Osteoblast (primary cell): Measurements from ENCODE around the gene GATD1. TPM values are rescaled to one million over a fixed set of nuclear protein-coding genes. Genes with fewer than 3 reads are reported as not detected.

ENCODE experiments used
- DNase-seq: peaks from one replicate; pipeline ENCODE4 v3.0.0; 2011; ENCODE audit warnings: low spot score, mixed read lengths; ENCODE audit not compliant: insufficient read length; ENCODE audit errors: missing footprints
- H2AFZ ChIP-seq: 2 replicates; pipeline ENCODE4 v1.6.0; 2011; ENCODE audit warnings: mild to moderate bottlenecking, low read length
- H3K27ac ChIP-seq: 2 replicates; pipeline ENCODE4 v1.5.1; 2011; ENCODE audit warnings: mild to moderate bottlenecking, low read depth, low read length, moderate library complexity
- H3K27me3 ChIP-seq: 2 replicates; pipeline ENCODE4 v1.6.0; 2012; ENCODE audit warnings: mild to moderate bottlenecking, control low read depth, inconsistent platforms, low read length, moderate library complexity; ENCODE audit not compliant: insufficient read depth
- H3K36me3 ChIP-seq: 2 replicates; pipeline ENCODE4 v1.5.1; 2011; ENCODE audit warnings: mild to moderate bottlenecking, low read length, control low read depth, moderate library complexity; ENCODE audit not compliant: insufficient read depth
- H3K4me1 ChIP-seq: 2 replicates; pipeline ENCODE4 v1.5.1; 2011; ENCODE audit warnings: mild to moderate bottlenecking, low read length, control low read depth, moderate library complexity; ENCODE audit not compliant: insufficient read depth
- H3K4me2 ChIP-seq: 2 replicates; pipeline ENCODE4 v1.6.0; 2011; ENCODE audit warnings: mild to moderate bottlenecking, low read length; ENCODE audit not compliant: insufficient read depth
- H3K4me3 ChIP-seq: fragments of 200-600 bp; sonication (generic); 3 replicates; pipeline ENCODE4 v1.5.1; 2012; ENCODE audit warnings: mild to moderate bottlenecking, low read length, inconsistent platforms; ENCODE audit not compliant: insufficient read depth
- H3K79me2 ChIP-seq: 2 replicates; pipeline ENCODE4 v1.6.0; 2012; ENCODE audit warnings: mild to moderate bottlenecking, low read length, control low read depth, inconsistent platforms; ENCODE audit not compliant: insufficient read depth
- H3K9me3 ChIP-seq: 2 replicates; pipeline ENCODE4 v1.5.1; 2011; ENCODE audit warnings: low read depth, low read length, control low read depth
- H4K20me1 ChIP-seq: 2 replicates; pipeline ENCODE4 v1.6.0; 2012; ENCODE audit warnings: mild to moderate bottlenecking, low read length, control low read depth; ENCODE audit not compliant: insufficient read depth
- CTCF ChIP-seq: IDR thresholded peaks from 2 replicates; pipeline ENCODE4 v1.5.1; 2011; ENCODE audit warnings: mild to moderate bottlenecking, low read depth, low read length, moderate library complexity; ENCODE audit errors: extremely low read depth
- total RNA-seq: library from RNA; depleted of rRNA; stranded (reverse); fragments of >200 nt; gene quantifications from 2 replicates; pipeline ENCODE4 v1.2.3, GENCODE V29; 2012

Gene GATD1
- total RNA-seq, 1 donor, result 37.3 TPM

DNA sequence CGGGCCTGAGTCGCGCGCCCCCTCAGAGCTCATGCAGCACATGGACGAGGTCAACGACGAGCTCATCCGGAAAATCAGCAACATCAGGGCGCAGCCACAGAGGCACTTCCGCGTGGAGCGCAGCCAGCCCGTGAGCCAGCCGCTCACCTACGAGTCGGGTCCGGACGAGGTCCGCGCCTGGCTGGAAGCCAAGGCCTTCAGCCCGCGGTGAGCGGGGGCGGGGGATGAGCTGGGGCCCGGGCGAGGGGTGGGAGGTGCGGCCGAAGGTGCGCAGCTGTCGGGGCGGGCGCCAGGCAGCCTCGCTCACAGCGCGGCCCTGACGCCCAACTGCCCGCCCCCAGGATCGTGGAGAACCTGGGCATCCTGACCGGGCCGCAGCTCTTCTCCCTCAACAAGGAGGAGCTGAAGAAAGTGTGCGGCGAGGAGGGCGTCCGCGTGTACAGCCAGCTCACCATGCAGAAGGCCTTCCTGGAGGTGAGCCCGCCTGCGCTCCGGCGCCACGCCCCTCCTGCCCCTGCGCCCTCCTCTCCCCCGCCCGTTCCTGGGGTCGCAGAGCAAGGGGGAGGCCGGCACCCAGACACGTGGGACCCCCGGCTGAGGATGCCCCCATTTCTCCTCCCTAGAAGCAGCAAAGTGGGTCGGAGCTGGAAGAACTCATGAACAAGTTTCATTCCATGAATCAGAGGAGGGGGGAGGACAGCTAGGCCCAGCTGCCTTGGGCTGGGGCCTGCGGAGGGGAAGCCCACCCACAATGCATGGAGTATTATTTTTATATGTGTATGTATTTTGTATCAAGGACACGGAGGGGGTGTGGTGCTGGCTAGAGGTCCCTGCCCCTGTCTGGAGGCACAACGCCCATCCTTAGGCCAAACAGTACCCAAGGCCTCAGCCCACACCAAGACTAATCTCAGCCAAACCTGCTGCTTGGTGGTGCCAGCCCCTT, 50.7 kb downstream of the GATD1 start:
- H3K4me1 ChIP-seq, result peaks cover 18% of the 10 kb centered on the region
- H3K4me2 ChIP-seq, result no peak overlapping the region
- peak; percentile 94 for DNase-seq
- H3K36me3 ChIP-seq, result no peaks in the 10 kb centered on the region
- H3K79me2 ChIP-seq, result no peaks in the 10 kb centered on the region
- H4K20me1 ChIP-seq, result no peaks in the 10 kb centered on the region
- H2AFZ ChIP-seq, result no peak overlapping the region
- no peak overlapping the region for H3K27ac ChIP-seq
- H3K9me3 ChIP-seq, result no peaks in the 10 kb centered on the region
- H3K4me3 ChIP-seq, result no peak overlapping the region
- peaks cover 6% of the 10 kb centered on the region for H3K27me3 ChIP-seq
- no peak for TF ChIP-seq CTCF

DNA sequence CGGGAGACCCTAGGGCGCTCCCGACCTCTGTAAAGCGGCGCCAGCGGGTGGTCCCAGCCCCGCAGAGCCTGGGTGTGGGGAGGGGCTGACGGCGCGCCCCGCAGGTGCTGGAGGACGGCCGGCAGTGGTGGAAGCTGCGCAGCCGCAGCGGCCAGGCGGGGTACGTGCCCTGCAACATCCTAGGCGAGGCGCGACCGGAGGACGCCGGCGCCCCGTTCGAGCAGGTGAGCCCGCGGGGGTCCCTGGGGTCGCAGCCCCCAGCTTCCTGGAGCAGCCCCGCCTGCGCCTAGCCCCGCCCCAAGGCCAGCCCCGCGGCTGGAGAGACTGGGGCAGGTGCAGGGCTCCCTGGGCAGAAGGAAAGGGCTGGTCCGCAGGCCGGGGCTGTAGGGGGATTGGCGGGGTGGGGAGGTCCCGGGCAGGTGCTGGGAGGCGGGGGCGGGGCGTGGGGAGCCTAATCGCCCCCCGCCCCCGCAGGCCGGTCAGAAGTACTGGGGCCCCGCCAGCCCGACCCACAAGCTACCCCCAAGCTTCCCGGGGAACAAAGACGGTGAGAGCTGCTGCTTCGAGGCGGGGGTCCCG, 51.6 kb downstream of the GATD1 start:
- peaks cover 6% of the 10 kb centered on the region for H3K27me3 ChIP-seq
- TF ChIP-seq CTCF, result no peak
- no peak overlapping the region for H2AFZ ChIP-seq
- no peaks in the 10 kb centered on the region for H3K79me2 ChIP-seq
- no peaks in the 10 kb centered on the region for H3K9me3 ChIP-seq
- peaks cover 18% of the 10 kb centered on the region for H3K4me1 ChIP-seq
- no peaks in the 10 kb centered on the region for H3K36me3 ChIP-seq
- no peak overlapping the region for H3K4me3 ChIP-seq
- no peaks in the 10 kb centered on the region for H4K20me1 ChIP-seq
- DNase-seq, result no peak
- H3K4me2 ChIP-seq, result no peak overlapping the region
- no peak overlapping the region for H3K27ac ChIP-seq

- H3K79me2 ChIP-seq, result no peaks in the 10 kb centered on the region
- H4K20me1 ChIP-seq, result no peaks in the 10 kb centered on the region
- H3K27ac ChIP-seq, result no peak overlapping the region
These were observed 52.4 kb downstream of the GATD1 start for GRCh38 chr11:724778-725386.

More at GRCh38 chr11:724778-725386, 52.4 kb downstream of the GATD1 start:
- Histone ChIP-seq H3K4me1 (peaks cover 18% of the 10 kb centered on the region), H3K36me3 (no peaks in the 10 kb centered on the region), H2AFZ (no peak overlapping the region), H3K9me3 (no peaks in the 10 kb centered on the region), H3K4me2 (no peak overlapping the region), H3K27me3 (peaks cover 6% of the 10 kb centered on the region), H3K4me3 (no peak overlapping the region)
- peak; percentile 72 for DNase-seq
- no peak for TF ChIP-seq CTCF
